GM23338 (cell line): ENCODE results near the gene TEX29.

Experiments
- CREB1 ChIP-seq: fragments of 250-450 bp; sonication (Bioruptor Pico); IDR thresholded peaks from 2 replicates; pipeline ENCODE4 v1.5.0; 2020; ENCODE audit warnings: low read depth, mild to moderate bottlenecking, moderate library complexity
- CTCF ChIP-seq, 2 experiments: fragments of 200-600 bp in 1 of 2; sonication (generic) in 1 of 2; conservative IDR thresholded peaks; 2 replicates each; pipeline versions ENCODE4 v1.5.1 to v1.6.1; 2016 to 2017; ENCODE audit warnings: antibody characterized with exemption in 2 of 2, low read depth in 2 of 2, mild to moderate bottlenecking in 2 of 2, moderate library complexity in 1 of 2
- EZH2 ChIP-seq: fragments of 200-600 bp; sonication (generic); IDR thresholded peaks from one replicate; pipeline ENCODE4 v1.8.0; 2017; ENCODE audit warnings: antibody characterized with exemption, mild to moderate bottlenecking, low read depth; ENCODE audit not compliant: unreplicated experiment
- EZH2phosphoT487 ChIP-seq: fragments of 200-600 bp; sonication (generic); IDR thresholded peaks from one replicate; pipeline ENCODE4 v1.8.1; 2018; ENCODE audit warnings: antibody characterized with exemption; ENCODE audit not compliant: unreplicated experiment
- JUNB ChIP-seq: IDR thresholded peaks from one replicate; pipeline ENCODE4 v1.6.1; 2016; ENCODE audit warnings: antibody characterized with exemption; ENCODE audit not compliant: unreplicated experiment
- NANOG ChIP-seq: IDR thresholded peaks from 2 replicates; pipeline ENCODE4 v1.6.1; 2016; ENCODE audit warnings: antibody characterized with exemption, borderline replicate concordance
- POLR2AphosphoS5 ChIP-seq: IDR thresholded peaks from 2 replicates; pipeline ENCODE4 v1.6.1; 2016; ENCODE audit warnings: antibody characterized with exemption, low read depth
- STAT1 ChIP-seq: IDR thresholded peaks from one replicate; pipeline ENCODE4 v1.6.1; 2016; ENCODE audit warnings: antibody characterized with exemption; ENCODE audit not compliant: unreplicated experiment
- ZNF114 ChIP-seq: fragments of 250-450 bp; sonication (Bioruptor Pico); IDR thresholded peaks from 2 replicates; pipeline ENCODE4 v1.5.0; 2020; ENCODE audit warnings: mild to moderate bottlenecking, moderate library complexity
- ZNF331 ChIP-seq: fragments of 250-450 bp; sonication (Bioruptor Pico); IDR thresholded peaks from 2 replicates; pipeline ENCODE4 v1.5.0; 2020; ENCODE audit warnings: low read depth, mild to moderate bottlenecking, moderate library complexity
- TF ChIP-seq, protein P1 (sequence below): IDR thresholded peaks from 2 replicates; pipeline ENCODE4 v1.6.1; 2016; ENCODE audit warnings: antibody characterized with exemption
- TF ChIP-seq, protein P2 (sequence below): IDR thresholded peaks from one replicate; pipeline ENCODE4 v1.6.1; 2018; ENCODE audit warnings: antibody characterized with exemption; ENCODE audit not compliant: unreplicated experiment

DNA sequence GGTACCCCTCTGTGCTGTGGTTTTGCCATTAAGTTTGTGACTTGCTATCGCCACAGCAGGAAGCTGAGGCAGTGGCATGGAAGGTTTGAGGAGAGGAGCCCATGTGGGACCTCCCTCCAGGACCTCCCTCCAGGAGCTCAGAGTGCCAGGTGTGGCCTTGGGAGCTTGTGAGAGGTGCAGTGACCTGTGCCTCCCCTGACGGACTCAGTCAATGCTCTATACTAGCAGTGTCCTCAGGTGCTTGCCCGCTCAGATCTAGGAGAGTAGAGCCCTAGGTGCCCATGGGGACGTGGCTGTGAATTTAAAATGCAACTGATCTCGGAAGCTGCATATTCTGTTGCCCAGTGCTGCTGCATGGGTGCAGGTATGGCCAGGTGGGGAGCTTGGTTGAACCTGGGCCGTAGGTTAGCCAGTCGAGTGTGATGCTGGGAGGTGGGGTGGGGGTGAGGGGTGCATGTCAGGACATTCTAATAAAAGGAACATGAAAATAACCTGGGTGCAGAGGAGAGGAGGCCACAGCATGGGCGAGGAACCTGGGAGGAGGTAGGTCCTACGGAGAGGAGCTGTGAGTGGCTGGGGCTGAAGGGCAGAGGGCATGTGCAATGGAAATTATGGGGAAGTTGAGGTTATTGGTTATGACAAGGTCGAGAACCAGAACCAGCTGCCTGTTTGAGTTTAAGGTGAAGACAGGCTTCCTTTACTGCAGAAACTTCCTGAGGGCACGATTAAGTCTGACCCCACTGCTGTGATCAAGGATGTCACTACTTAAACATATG is 41.6 kb downstream of the TEX29 start:
- TF ChIP-seq EZH2phosphoT487 = no peak
- TF ChIP-seq EZH2 = no peak
- no peak for TF ChIP-seq POLR2AphosphoS5
- TF ChIP-seq CTCF (conservative IDR thresholded peaks at IDR 0.05; ENCODE audit: low read depth in 2 of 2) = no peak
- TF ChIP-seq JUNB = no peak
- TF ChIP-seq STAT1 = no peak
- TF ChIP-seq CREB1 = no peak
- TF ChIP-seq, protein P1, sequence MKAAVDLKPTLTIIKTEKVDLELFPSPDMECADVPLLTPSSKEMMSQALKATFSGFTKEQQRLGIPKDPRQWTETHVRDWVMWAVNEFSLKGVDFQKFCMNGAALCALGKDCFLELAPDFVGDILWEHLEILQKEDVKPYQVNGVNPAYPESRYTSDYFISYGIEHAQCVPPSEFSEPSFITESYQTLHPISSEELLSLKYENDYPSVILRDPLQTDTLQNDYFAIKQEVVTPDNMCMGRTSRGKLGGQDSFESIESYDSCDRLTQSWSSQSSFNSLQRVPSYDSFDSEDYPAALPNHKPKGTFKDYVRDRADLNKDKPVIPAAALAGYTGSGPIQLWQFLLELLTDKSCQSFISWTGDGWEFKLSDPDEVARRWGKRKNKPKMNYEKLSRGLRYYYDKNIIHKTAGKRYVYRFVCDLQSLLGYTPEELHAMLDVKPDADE = no peak
- TF ChIP-seq, protein P2, sequence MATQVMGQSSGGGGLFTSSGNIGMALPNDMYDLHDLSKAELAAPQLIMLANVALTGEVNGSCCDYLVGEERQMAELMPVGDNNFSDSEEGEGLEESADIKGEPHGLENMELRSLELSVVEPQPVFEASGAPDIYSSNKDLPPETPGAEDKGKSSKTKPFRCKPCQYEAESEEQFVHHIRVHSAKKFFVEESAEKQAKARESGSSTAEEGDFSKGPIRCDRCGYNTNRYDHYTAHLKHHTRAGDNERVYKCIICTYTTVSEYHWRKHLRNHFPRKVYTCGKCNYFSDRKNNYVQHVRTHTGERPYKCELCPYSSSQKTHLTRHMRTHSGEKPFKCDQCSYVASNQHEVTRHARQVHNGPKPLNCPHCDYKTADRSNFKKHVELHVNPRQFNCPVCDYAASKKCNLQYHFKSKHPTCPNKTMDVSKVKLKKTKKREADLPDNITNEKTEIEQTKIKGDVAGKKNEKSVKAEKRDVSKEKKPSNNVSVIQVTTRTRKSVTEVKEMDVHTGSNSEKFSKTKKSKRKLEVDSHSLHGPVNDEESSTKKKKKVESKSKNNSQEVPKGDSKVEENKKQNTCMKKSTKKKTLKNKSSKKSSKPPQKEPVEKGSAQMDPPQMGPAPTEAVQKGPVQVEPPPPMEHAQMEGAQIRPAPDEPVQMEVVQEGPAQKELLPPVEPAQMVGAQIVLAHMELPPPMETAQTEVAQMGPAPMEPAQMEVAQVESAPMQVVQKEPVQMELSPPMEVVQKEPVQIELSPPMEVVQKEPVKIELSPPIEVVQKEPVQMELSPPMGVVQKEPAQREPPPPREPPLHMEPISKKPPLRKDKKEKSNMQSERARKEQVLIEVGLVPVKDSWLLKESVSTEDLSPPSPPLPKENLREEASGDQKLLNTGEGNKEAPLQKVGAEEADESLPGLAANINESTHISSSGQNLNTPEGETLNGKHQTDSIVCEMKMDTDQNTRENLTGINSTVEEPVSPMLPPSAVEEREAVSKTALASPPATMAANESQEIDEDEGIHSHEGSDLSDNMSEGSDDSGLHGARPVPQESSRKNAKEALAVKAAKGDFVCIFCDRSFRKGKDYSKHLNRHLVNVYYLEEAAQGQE = no peak
- TF ChIP-seq ZNF114 (CRISPR knock-in tag) = no peak
- no peak for TF ChIP-seq NANOG
- TF ChIP-seq ZNF331 (CRISPR knock-in tag) = no peak
